K562 (cell line): ENCODE results near the gene SCNN1A. TPM values are rescaled to one million over a fixed set of nuclear protein-coding genes. Genes with fewer than 3 reads are reported as not detected.

ENCODE experiments used
- ATAC-seq: fragments of 200-7000 bp; cut with Tn5 transposase; 3 replicates; pipeline ENCODE4 v1.9.1; 2020; ENCODE audit warnings: moderate library complexity
- BruUV-seq: library from RNA; stranded (reverse); fragments of 400-500 nt; replicated peaks from 2 replicates; lab custom pipeline; 2021; lab: Mats Ljungman, UMichigan
- CTCF ChIA-PET: fragments of 300-600 bp; formaldehyde crosslinking; extraction: SDS; loops from one replicate; lab custom pipeline; 2021; ENCODE audit warnings: low intra/inter-chr PET ratio; lab: Yijun Ruan, JAX
- POLR2A ChIA-PET: fragments of 300-600, 350-650 bp; sonication (Branson Sonifier 250); formaldehyde crosslinking; extraction: SDS; loops from one replicate; lab custom pipeline; 2021; ENCODE audit warnings: antibody characterized with exemption, inconsistent platforms; lab: Yijun Ruan, JAX
- DNase-seq, 4 experiments: peaks; one replicate each; pipeline versions ENCODE4 v3.0.0 to v3.0.0-alpha.2; 2011 to 2018; ENCODE audit warnings: low spot score in 3 of 4, mixed read lengths in 3 of 4; ENCODE audit errors: extremely low read depth in 1 of 4
- FAIRE-seq: peaks from 2 replicates; lab custom pipeline; 2011; peaks lifted over from hg19 to GRCh38; lab: Jason Lieb, UNC
- H2AFZ ChIP-seq: 2 replicates; pipeline ENCODE4 v1.6.0; 2011; ENCODE audit warnings: low read depth, low read length, control low read depth, inconsistent platforms
- H3K27ac ChIP-seq: fragments of 200-600 bp; 3 replicates; pipeline ENCODE4 v1.8.0; 2011; ENCODE audit warnings: low read depth, mild to moderate bottlenecking, control low read depth, inconsistent platforms, low read length, moderate library complexity, mixed read lengths; ENCODE audit errors: extremely low read depth
- H3K27me3 ChIP-seq, 2 experiments: fragments of 300-600 bp in 1 of 2; 2 replicates in 1 of 2; 3 replicates in 1 of 2; pipeline versions ENCODE4 v1.6.0 to v1.8.0; 2011; ENCODE audit warnings: inconsistent platforms in 2 of 2, low read length in 2 of 2, mild to moderate bottlenecking in 1 of 2, mixed read lengths in 1 of 2, moderate library complexity in 1 of 2; ENCODE audit not compliant: control insufficient read depth in 2 of 2, insufficient read depth in 2 of 2
- H3K36me3 ChIP-seq: fragments of 300-600 bp; 3 replicates; pipeline ENCODE4 v1.8.0; 2011; ENCODE audit warnings: mild to moderate bottlenecking, low read length, inconsistent platforms; ENCODE audit not compliant: control insufficient read depth, insufficient read depth
- H3K4me1 ChIP-seq, 2 experiments: fragments of 200-600 bp in 1 of 2; replicated peaks in 1 of 2; 2 replicates in 1 of 2; 3 replicates in 1 of 2; pipeline versions ENCODE4 v1.5.1 to v1.8.0; 2011; ENCODE audit warnings: inconsistent platforms in 2 of 2, low read length in 2 of 2, mild to moderate bottlenecking in 1 of 2, mixed read lengths in 1 of 2, moderate library complexity in 1 of 2; ENCODE audit not compliant: control insufficient read depth in 2 of 2, insufficient read depth in 2 of 2
- H3K4me2 ChIP-seq: 2 replicates; pipeline ENCODE4 v1.6.1; 2011; ENCODE audit warnings: low read length, control low read depth, inconsistent platforms, mixed read lengths; ENCODE audit not compliant: insufficient read depth
- H3K4me3 ChIP-seq: fragments of 200-600 bp; sonication (generic), shearing (Covaris generic); 2 replicates; pipeline ENCODE4 v1.5.1; 2016; ENCODE audit warnings: control low read depth, inconsistent platforms
- H3K79me2 ChIP-seq: fragments of 200-600 bp; 3 replicates; pipeline ENCODE4 v1.8.0; 2011; ENCODE audit warnings: low read length, inconsistent platforms; ENCODE audit not compliant: control insufficient read depth, insufficient read depth
- H3K9ac ChIP-seq, 2 experiments: 2 replicates each; pipeline versions ENCODE4 v1.6.0 to v1.6.1; 2011; ENCODE audit warnings: low read depth in 2 of 2, low read length in 2 of 2, control low read depth in 1 of 2, inconsistent platforms in 1 of 2, mild to moderate bottlenecking in 1 of 2, mixed read lengths in 1 of 2; ENCODE audit not compliant: insufficient read depth in 1 of 2
- H3K9me1 ChIP-seq: one replicate; pipeline ENCODE4 v1.6.0; 2011; ENCODE audit warnings: inconsistent platforms, mild to moderate bottlenecking, low read length, moderate library complexity; ENCODE audit not compliant: control insufficient read depth, insufficient read depth
- H3K9me3 ChIP-seq: replicated peaks from 2 replicates; pipeline ENCODE4 v1.5.1; 2011; ENCODE audit warnings: low read depth, low read length, inconsistent platforms; ENCODE audit not compliant: control insufficient read depth, insufficient read depth
- H4K20me1 ChIP-seq: replicated peaks from 2 replicates; pipeline ENCODE4 v1.6.1; 2011; ENCODE audit warnings: low read length, inconsistent platforms, mixed read lengths; ENCODE audit not compliant: control insufficient read depth, insufficient read depth
- CBX3 ChIP-seq, 2 experiments: IDR thresholded peaks; 1 replicate in 1 of 2; 2 replicates in 1 of 2; pipeline ENCODE4 v1.6.1; 2012; ENCODE audit warnings: inconsistent platforms in 2 of 2, low read length in 2 of 2, borderline replicate concordance in 1 of 2, control low read depth in 1 of 2
- CSDE1 ChIP-seq, 2 experiments: fragments of 450-650 bp; IDR thresholded peaks; 2 replicates each; pipeline ENCODE4 v1.6.1; 2016; ENCODE audit warnings: mild to moderate bottlenecking in 1 of 2
- E2F4 ChIP-seq: sonication (generic); formaldehyde crosslinking; IDR thresholded peaks from 2 replicates; pipeline ENCODE4 v1.8.0; 2022; ENCODE audit warnings: mild to moderate bottlenecking, low read depth, missing genetic modification reagents
- HNRNPL ChIP-seq: fragments of 200-400 bp; formaldehyde crosslinking; IDR thresholded peaks from 2 replicates; pipeline ENCODE4 v1.6.1; 2017; ENCODE audit warnings: low read depth, mild to moderate bottlenecking, low read length
- KAT8 ChIP-seq: fragments of 450-650 bp; IDR thresholded peaks from 2 replicates; pipeline ENCODE4 v1.6.1; 2016; ENCODE audit warnings: low read depth, mild to moderate bottlenecking
- MCM2 ChIP-seq: fragments of 450-650 bp; IDR thresholded peaks from 2 replicates; pipeline ENCODE4 v1.6.1; 2017; ENCODE audit warnings: low read depth, mild to moderate bottlenecking
- STAT6 ChIP-seq: sonication (generic); formaldehyde crosslinking; IDR thresholded peaks from 2 replicates; pipeline ENCODE4 v1.8.1; 2023; ENCODE audit warnings: mild to moderate bottlenecking, missing genetic modification reagents
- XRCC4 ChIP-seq: IDR thresholded peaks from one replicate; pipeline ENCODE4 v1.6.1; 2011; ENCODE audit not compliant: insufficient read depth, insufficient read length; ENCODE audit errors: extremely low read depth
- ZBTB11 ChIP-seq, 3 experiments: fragments of 200-800 bp in 1 of 3; fragments of 250-450 bp in 1 of 3; fragments of 450-650 bp in 1 of 3; sonication (Bioruptor Pico) in 1 of 3; sonication (Bioruptor generic) in 1 of 3; formaldehyde crosslinking in 1 of 3; IDR thresholded peaks; 2 replicates each; pipeline versions ENCODE4 v1.6.1 to v1.8.0; 2016 to 2022; ENCODE audit warnings: mild to moderate bottlenecking in 2 of 3, missing genetic modification characterization in 2 of 3, missing compliant biosample characterization in 1 of 3, moderate library complexity in 1 of 3
- ZNF695 ChIP-seq: fragments of 450-650 bp; formaldehyde crosslinking; IDR thresholded peaks from 2 replicates; pipeline ENCODE4 v1.4.0; 2020; ENCODE audit warnings: mild to moderate bottlenecking, moderate library complexity
- ZNF830 ChIP-seq: fragments of 250-450 bp; sonication (Bioruptor Pico); IDR thresholded peaks from 2 replicates; pipeline ENCODE4 v1.5.0; 2021; ENCODE audit warnings: mild to moderate bottlenecking
- WGBS: fragments of 100-300 bp; shearing (Covaris generic); methylation state at CpG from one replicate; pipeline ENCODE4 v1.1.6; 2016; ENCODE audit warnings: low coverage, mixed read lengths; ENCODE audit not compliant: insufficient coverage; ENCODE audit errors: missing lambda C conversion rate; 5-methylcytosine and 5-hydroxymethylcytosine counted together
- in situ Hi-C: fragments of 300-500 bp; cut with MboI; formaldehyde crosslinking; loops from 4 replicates; pipeline ENCODE4 v1.15.0; 2018; ENCODE audit warnings: inconsistent platforms, mixed read lengths
- intact Hi-C: fragments of 100-400 bp; cut with micrococcal nuclease; formaldehyde crosslinking; loops from 2 replicates; pipeline ENCODE4 v1.14.2; 2022
- polyA plus RNA-seq, 8 experiments: library from polyadenylated mRNA; depleted of rRNA in 4 of 8; stranded (reverse) in 5 of 8; unstranded in 3 of 8; fragments of >200 nt; fragmentation: Nextera tagmentation in 2 of 8; fragmentation: Illumina TruSeq in 1 of 8; extraction: Ambion mirVana in 2 of 8; extraction: Trizol in 1 of 8; gene quantifications; 2 replicates each; pipeline versions ENCODE4 v1.2.1 to v1.2.3, GENCODE V29; 2011 to 2014; ENCODE audit warnings: inconsistent platforms in 1 of 8, missing spikeins in 1 of 8
- total RNA-seq, 7 experiments: library from RNA; depleted of rRNA in 6 of 7; stranded (reverse); fragments of >200 nt in 6 of 7; fragmentation: Illumina TruSeq in 2 of 7; extraction: Trizol in 2 of 7; gene quantifications; 2 replicates each; pipeline versions ENCODE4 v1.2.1 to v1.2.3, GENCODE V29; 2011 to 2021; ENCODE audit warnings: low replicate concordance in 1 of 7

The SCNN1A gene
- total and polyA plus RNA-seq, 9 of the 15 experiments (the other 6 are each of a cell fraction or from before 2014, with no cell fraction given): 0.15 to 0.49 (median 0.32) TPM; not detected in 5

- TF ChIP-seq ZBTB11 (CRISPR knock-in tag; IDR thresholded peaks at IDR 0.05): no peak
- TF ChIP-seq KAT8: no peak
- no peak for TF ChIP-seq MCM2
- TF ChIP-seq CSDE1 (IDR thresholded peaks at IDR 0.05): no peak
- TF ChIP-seq, all 486 proteins: peak for 0
These were observed 53.5 kb downstream of the SCNN1A start (continued) for GRCh38 chr12:6321905-6322304.

GRCh38 chr12:6319446-6319845 lies 55.9 kb downstream of the SCNN1A start:
- no peaks in the 10 kb centered on the region for H4K20me1 ChIP-seq
- BruUV-seq: no TSS peak
- no peak for ATAC-seq
- H3K4me2 ChIP-seq: no peak overlapping the region
- H3K27me3 ChIP-seq: peaks cover 0 to 21% of the 10 kb centered on the region in 2 experiments; a peak in 4 of 5 replicates
- in situ Hi-C loops: no loop called here
- H3K79me2 ChIP-seq: no peaks in the 10 kb centered on the region
- no peaks in the 10 kb centered on the region for H3K36me3 ChIP-seq
- no peak overlapping the region for H3K9ac ChIP-seq
- H3K27ac ChIP-seq: no peak overlapping the region
- CTCF ChIA-PET: no interaction called here
- no peak for DNase-seq
- H3K9me3 ChIP-seq: no peaks in the 10 kb centered on the region
- no peak for FAIRE-seq
- 46% methylated on average over 2 of the region's 4 CpGs for WGBS
- no peaks in the 10 kb centered on the region for H3K9me1 ChIP-seq
- H3K4me3 ChIP-seq: no peak overlapping the region
- intact Hi-C loops: no loop called here
- H2AFZ ChIP-seq: no peak overlapping the region
- POLR2A ChIA-PET: interaction anchor here (1.1 kb wide), 1 partner anchor 151 kb away, joined by 3 read pairs; the partner anchor contains the start of gene VAMP1
- H3K4me1 ChIP-seq: peaks cover 11 to 25% of the 10 kb centered on the region in 2 experiments; a peak in 4 of 5 replicates
- TF ChIP-seq ZNF695 (CRISPR knock-in tag) (no peak), XRCC4 (no peak), ZNF830 (CRISPR knock-in tag) (no peak), STAT6 (CRISPR knock-in tag) (no peak), CBX3 (IDR thresholded peaks at IDR 0.05; ENCODE audit: borderline replicate concordance in 1 of 2, low read length in 2 of 2) (no peak), E2F4 (CRISPR knock-in tag) (no peak), HNRNPL (no peak)
